PC-9 (cell line): ENCODE measurements around the gene TTC13.

Experiments
- CTCF ChIP-seq: fragments of 200-600 bp; sonication (generic); conservative IDR thresholded peaks from 2 replicates; pipeline ENCODE4 v1.6.1; 2017; ENCODE audit warnings: mixed run types, antibody characterized with exemption, mild to moderate bottlenecking, moderate library complexity
- EZH2 ChIP-seq: fragments of 200-600 bp; sonication (generic); IDR thresholded peaks from 2 replicates; pipeline ENCODE4 v1.8.0; 2017; ENCODE audit warnings: antibody characterized with exemption, low read depth

GRCh38 chr1:230966358-230966873 lies 12.2 kb downstream of the TTC13 start:
- TF ChIP-seq CTCF (no peak), EZH2 (no peak)
